ENCODE data around the gene DOK4. TPM values are rescaled to one million over a fixed set of nuclear protein-coding genes. Genes with fewer than 3 reads are reported as not detected.

DOK4 gene
- total RNA-seq, 1 experiment from 2014 or later: 122 TPM

- no peaks in the 10 kb centered on the region for H3K9me3 ChIP-seq
Measured at GRCh38 chr16:57473176-57473840, 13.0 kb downstream of the DOK4 start.

GRCh38 chr16:57472665-57473060, 13.6 kb downstream of the DOK4 start:
- peaks cover 29% of the 10 kb centered on the region for H3K36me3 ChIP-seq (ENCODE audit: control insufficient read depth, insufficient read depth, low read length)
- CTCF ChIA-PET: interaction anchor here (1.4 kb wide), 1 partner anchor 47 kb away, joined by 3 read pairs; no protein-coding TSS in a partner anchor
- H3K27ac Mint-ChIP-seq (ENCODE audit: unreplicated experiment): peak overlapping the region; percentile 72
- H3K36me3 Mint-ChIP-seq (ENCODE audit: insufficient read depth, unreplicated experiment): peaks cover 75% of the 10 kb centered on the region
- H3K4me3 Mint-ChIP-seq (ENCODE audit: unreplicated experiment): peak overlapping the region; percentile 35
- no peaks in the 10 kb centered on the region for H3K27me3 ChIP-seq (replicated peaks; ENCODE audit: control insufficient read depth, insufficient read depth, low read length)
- peaks cover 7% of the 10 kb centered on the region for H3K4me1 Mint-ChIP-seq (ENCODE audit: low read depth, unreplicated experiment)
- no peaks in the 10 kb centered on the region for H3K9me3 ChIP-seq
- H3K27me3 Mint-ChIP-seq (ENCODE audit: insufficient read depth, unreplicated experiment): no peaks in the 10 kb centered on the region
- DNase-seq: no peak
- H3K9me3 Mint-ChIP-seq (ENCODE audit: unreplicated experiment): no peaks in the 10 kb centered on the region
- BruUV-seq (replicated peaks): no TSS peak
- no peak overlapping the region for H3K4me3 ChIP-seq (ENCODE audit: low read depth, low read length)
- POLR2A ChIA-PET: no interaction called here
- no peak for TF ChIP-seq CTCF (IDR thresholded peaks at IDR 0.05; ENCODE audit: insufficient read depth in 1 of 2, low read depth in 1 of 2, low read length in 1 of 2, severe bottlenecking in 1 of 2, unreplicated experiment in 1 of 2)
- intact Hi-C loops (cut with micrococcal nuclease; ENCODE audit: unreplicated experiment): no loop called here
- peaks cover 30% of the 10 kb centered on the region for H3K4me1 ChIP-seq

More at GRCh38 chr16:57473176-57473840, 13.0 kb downstream of the DOK4 start:
- H3K27ac Mint-ChIP-seq (ENCODE audit: unreplicated experiment): peak overlapping the region; percentile 72
- no peaks in the 10 kb centered on the region for H3K9me3 Mint-ChIP-seq (ENCODE audit: unreplicated experiment)
- TF ChIP-seq CTCF (IDR thresholded peaks at IDR 0.05; ENCODE audit: insufficient read depth in 1 of 2, low read depth in 1 of 2, low read length in 1 of 2, severe bottlenecking in 1 of 2, unreplicated experiment in 1 of 2): no peak
- DNase-seq: no peak
- H3K4me3 Mint-ChIP-seq (ENCODE audit: unreplicated experiment): no peak overlapping the region
- Histone ChIP-seq H3K4me3 (ENCODE audit: low read depth, low read length) (no peak overlapping the region), H3K4me1 (peaks cover 31% of the 10 kb centered on the region), H3K27me3 (replicated peaks; ENCODE audit: control insufficient read depth, insufficient read depth, low read length) (no peaks in the 10 kb centered on the region), H3K36me3 (ENCODE audit: control insufficient read depth, insufficient read depth, low read length) (peaks cover 29% of the 10 kb centered on the region)
- intact Hi-C loops (cut with micrococcal nuclease; ENCODE audit: unreplicated experiment): no loop called here
- ChIA-PET CTCF (no interaction called here), POLR2A (no interaction called here)
- BruUV-seq (replicated peaks): no TSS peak
- peaks cover 11% of the 10 kb centered on the region for H3K4me1 Mint-ChIP-seq (ENCODE audit: low read depth, unreplicated experiment)
- H3K27me3 Mint-ChIP-seq (ENCODE audit: insufficient read depth, unreplicated experiment): no peaks in the 10 kb centered on the region
- peaks cover 71% of the 10 kb centered on the region for H3K36me3 Mint-ChIP-seq (ENCODE audit: insufficient read depth, unreplicated experiment)

GRCh38 chr16:57471852-57472664, 14.2 kb downstream of the DOK4 start:
- no peaks in the 10 kb centered on the region for H3K27me3 Mint-ChIP-seq (ENCODE audit: insufficient read depth, unreplicated experiment)

More at GRCh38 chr16:57471852-57472664, 14.2 kb downstream of the DOK4 start:
- POLR2A ChIA-PET: interaction anchor here (1.1 kb wide), 1 partner anchor 56 kb away, joined by 9 read pairs; no protein-coding TSS in a partner anchor
- no peaks in the 10 kb centered on the region for H3K9me3 ChIP-seq
- peaks cover 27% of the 10 kb centered on the region for H3K36me3 ChIP-seq (ENCODE audit: control insufficient read depth, insufficient read depth, low read length)
- BruUV-seq (replicated peaks): TSS peak; percentile 32
- TF ChIP-seq CTCF (IDR thresholded peaks at IDR 0.05; ENCODE audit: insufficient read depth in 1 of 2, low read depth in 1 of 2, low read length in 1 of 2, severe bottlenecking in 1 of 2, unreplicated experiment in 1 of 2): no peak
- intact Hi-C loops (cut with micrococcal nuclease; ENCODE audit: unreplicated experiment): no loop called here
- Mint-ChIP-seq H3K4me3 (ENCODE audit: unreplicated experiment) (peak overlapping the region; percentile 35), H3K36me3 (ENCODE audit: insufficient read depth, unreplicated experiment) (peaks cover 80% of the 10 kb centered on the region), H3K9me3 (ENCODE audit: unreplicated experiment) (no peaks in the 10 kb centered on the region), H3K27ac (ENCODE audit: unreplicated experiment) (peak overlapping the region; percentile 72), H3K4me1 (ENCODE audit: low read depth, unreplicated experiment) (peaks cover 7% of the 10 kb centered on the region)
- no peak overlapping the region for H3K4me3 ChIP-seq (ENCODE audit: low read depth, low read length)
- H3K4me1 ChIP-seq: peaks cover 29% of the 10 kb centered on the region
- CTCF ChIA-PET: interaction anchor here (1.3 to 1.4 kb wide), 2 partner anchors 10 to 48 kb away, joined by 3 to 4 read pairs; partner anchors contain the start of gene POLR2C
- peak in 1 of 2 experiments; percentile 40 for DNase-seq
- no peaks in the 10 kb centered on the region for H3K27me3 ChIP-seq (replicated peaks; ENCODE audit: control insufficient read depth, insufficient read depth, low read length)
